Nephron (organoid): ENCODE data around the gene PAX5.

Source experiments
- H3K27ac Mint-ChIP-seq, 3 experiments: 2 replicates each; pipeline ENCODE4 v1.8.0; 2020; ENCODE audit warnings: mixed read lengths in 3 of 3, mild to moderate bottlenecking in 2 of 3, moderate library complexity in 1 of 3
- H3K27me3 Mint-ChIP-seq: 2 replicates; pipeline ENCODE4 v1.8.0; 2021; ENCODE audit warnings: low read depth, mild to moderate bottlenecking, moderate library complexity, mixed read lengths
- H3K36me3 Mint-ChIP-seq: 2 replicates; pipeline ENCODE4 v1.8.0; 2020; ENCODE audit warnings: low read depth, mixed read lengths
- H3K4me1 Mint-ChIP-seq: 2 replicates; pipeline ENCODE4 v1.8.0; 2020; ENCODE audit warnings: mixed read lengths
- H3K4me3 Mint-ChIP-seq, 3 experiments: 2 replicates each; pipeline ENCODE4 v1.8.0; 2020; ENCODE audit warnings: mild to moderate bottlenecking in 3 of 3, mixed read lengths in 3 of 3, moderate library complexity in 2 of 3
- H3K9me3 Mint-ChIP-seq: 2 replicates; pipeline ENCODE4 v1.8.0; 2020; ENCODE audit warnings: mixed read lengths
- TF ChIP-seq, protein P1 (sequence below), 3 experiments: fragments of 200-600 bp; sonication (generic); IDR thresholded peaks; one replicate each; pipeline ENCODE4 v1.5.0; 2021; ENCODE audit warnings: antibody characterized with exemption in 3 of 3; ENCODE audit not compliant: unreplicated experiment in 3 of 3

The PAX5 gene

DNA sequence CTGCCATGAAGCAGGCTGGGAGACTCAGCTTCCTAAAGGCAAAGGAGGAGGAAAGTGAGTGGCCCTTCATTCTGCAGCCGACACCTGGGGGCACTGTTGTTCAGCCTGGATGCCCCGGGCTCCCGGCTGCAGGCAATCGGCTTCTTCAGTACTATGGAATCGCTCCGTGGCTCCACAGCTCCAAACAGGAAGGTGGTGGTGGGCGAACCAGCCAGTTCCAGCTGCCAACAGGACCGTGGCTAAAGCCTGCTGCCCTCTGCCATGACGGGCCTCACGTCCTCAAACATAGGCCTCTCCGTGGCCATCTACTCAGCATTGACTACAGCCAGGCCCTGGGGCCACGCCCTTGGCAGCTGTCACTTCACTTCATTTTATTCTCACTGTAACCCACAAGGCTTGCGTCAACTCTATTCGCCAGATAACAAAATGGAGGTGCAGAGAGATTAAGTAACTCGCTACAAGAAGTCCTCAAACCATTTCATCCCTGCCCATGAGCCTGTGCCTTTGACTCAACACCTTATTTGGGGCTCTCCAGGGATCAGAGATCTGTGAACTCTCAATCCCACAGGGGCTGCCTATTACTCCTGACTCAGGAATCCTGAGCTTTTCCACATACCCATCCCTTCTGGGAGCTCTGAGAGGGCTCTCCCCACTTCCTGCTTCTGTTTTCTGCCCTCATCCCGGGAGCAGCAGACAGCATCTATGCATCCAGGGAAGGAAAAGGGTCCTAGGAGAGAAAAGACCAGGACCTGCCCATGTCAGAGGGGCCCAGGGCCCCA, 38.0 kb downstream of the PAX5 start:
- peaks cover 13% of the 10 kb centered on the region for H3K9me3 Mint-ChIP-seq
- H3K27ac Mint-ChIP-seq, result no peak overlapping the region
- TF ChIP-seq, protein P1, sequence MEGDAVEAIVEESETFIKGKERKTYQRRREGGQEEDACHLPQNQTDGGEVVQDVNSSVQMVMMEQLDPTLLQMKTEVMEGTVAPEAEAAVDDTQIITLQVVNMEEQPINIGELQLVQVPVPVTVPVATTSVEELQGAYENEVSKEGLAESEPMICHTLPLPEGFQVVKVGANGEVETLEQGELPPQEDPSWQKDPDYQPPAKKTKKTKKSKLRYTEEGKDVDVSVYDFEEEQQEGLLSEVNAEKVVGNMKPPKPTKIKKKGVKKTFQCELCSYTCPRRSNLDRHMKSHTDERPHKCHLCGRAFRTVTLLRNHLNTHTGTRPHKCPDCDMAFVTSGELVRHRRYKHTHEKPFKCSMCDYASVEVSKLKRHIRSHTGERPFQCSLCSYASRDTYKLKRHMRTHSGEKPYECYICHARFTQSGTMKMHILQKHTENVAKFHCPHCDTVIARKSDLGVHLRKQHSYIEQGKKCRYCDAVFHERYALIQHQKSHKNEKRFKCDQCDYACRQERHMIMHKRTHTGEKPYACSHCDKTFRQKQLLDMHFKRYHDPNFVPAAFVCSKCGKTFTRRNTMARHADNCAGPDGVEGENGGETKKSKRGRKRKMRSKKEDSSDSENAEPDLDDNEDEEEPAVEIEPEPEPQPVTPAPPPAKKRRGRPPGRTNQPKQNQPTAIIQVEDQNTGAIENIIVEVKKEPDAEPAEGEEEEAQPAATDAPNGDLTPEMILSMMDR (IDR thresholded peaks at IDR 0.05; ENCODE audit: unreplicated experiment in 3 of 3), result peak; percentile 31 to 49 (median 42)
- H3K4me1 Mint-ChIP-seq, result no peaks in the 10 kb centered on the region
- H3K36me3 Mint-ChIP-seq, result peaks cover 4% of the 10 kb centered on the region
- H3K27me3 Mint-ChIP-seq, result peaks cover 95% of the 10 kb centered on the region
- no peak overlapping the region for H3K4me3 Mint-ChIP-seq

DNA sequence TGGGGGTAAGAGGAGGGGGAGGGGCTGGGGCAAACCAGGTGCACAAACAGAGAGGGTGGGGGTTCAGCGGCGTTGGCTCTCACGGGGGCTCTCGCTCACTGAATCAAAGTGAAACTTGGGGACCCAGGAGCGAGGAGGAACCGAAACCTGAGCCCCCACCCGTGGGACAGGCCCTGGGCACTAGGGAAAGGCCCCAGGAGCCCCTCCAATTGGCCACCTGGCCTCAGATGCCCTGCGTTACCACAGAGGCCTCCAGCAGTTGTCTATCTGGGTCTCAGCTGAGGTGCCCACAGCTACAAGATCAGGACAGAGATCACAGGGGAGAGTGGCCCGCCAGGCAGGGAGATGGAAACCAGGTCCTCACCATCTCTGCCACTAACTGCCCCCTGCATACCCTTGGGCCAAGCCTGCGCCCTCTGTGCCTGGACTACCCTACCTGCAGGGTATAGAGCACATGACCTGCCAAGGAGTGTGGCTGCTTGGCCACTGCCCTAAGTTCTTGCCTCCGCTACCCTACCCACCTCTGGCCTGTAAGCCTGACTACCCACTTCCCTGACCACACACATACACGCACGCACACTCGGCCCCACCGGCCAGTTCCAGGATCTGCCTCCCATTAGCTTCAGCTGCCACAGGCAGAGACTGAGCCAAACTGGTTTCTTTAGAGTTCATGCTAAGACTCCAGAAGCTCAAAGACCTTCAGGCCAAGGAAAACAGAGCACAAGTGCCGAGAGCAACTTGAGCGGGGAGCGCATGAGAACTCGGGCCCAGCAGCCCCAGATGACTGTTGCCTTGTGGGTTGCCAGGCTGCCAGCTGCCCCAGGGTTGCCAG, 39.9 kb downstream of the PAX5 start:
- Mint-ChIP-seq H3K4me3 (no peak overlapping the region), H3K36me3 (peaks cover 10% of the 10 kb centered on the region), H3K9me3 (peaks cover 19% of the 10 kb centered on the region), H3K4me1 (no peaks in the 10 kb centered on the region), H3K27ac (no peak overlapping the region), H3K27me3 (peaks cover 95% of the 10 kb centered on the region)
- TF ChIP-seq, protein P1 (IDR thresholded peaks at IDR 0.05; ENCODE audit: unreplicated experiment in 3 of 3), result no peak

DNA sequence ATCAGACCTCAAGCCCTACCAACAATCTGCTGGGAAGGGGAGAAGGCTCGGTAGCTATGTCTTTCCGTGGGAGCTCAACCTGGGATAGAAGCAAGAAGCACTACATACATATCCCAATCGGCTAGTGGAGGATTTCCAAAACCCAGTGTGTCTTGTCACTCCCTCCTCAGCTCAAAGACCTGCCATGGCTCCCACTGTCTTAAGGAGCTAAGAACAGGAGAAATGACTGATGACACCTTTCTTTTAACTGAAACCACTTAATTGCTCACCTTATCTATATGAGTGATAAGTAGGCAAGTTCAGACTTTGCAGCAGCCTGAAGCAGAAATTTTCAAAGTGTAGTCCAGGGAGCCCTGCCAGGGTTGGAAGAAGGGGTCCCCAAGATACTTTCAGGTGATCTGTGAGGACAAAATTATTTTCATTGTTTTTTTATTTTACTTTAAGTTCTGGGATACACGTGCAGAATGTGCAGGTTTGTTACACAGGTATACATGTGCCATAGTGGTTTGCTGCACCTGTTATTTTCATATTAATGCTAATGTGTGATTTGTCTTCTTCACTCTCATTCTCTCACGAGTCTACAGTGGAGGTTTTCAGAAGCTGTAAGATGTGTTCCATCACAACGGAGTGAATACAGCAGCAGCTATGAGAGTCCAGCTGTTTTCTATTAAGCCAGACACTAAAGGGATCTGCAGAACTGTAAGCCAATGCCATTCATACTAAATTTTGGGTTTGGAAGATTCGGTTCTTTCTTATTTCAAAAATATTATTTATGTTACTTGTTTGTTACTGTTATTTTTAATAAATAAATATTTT, 41.4 kb downstream of the PAX5 start:
- TF ChIP-seq, protein P1 (IDR thresholded peaks at IDR 0.05; ENCODE audit: unreplicated experiment in 3 of 3), result no peak
- H3K9me3 Mint-ChIP-seq, result peaks cover 19% of the 10 kb centered on the region
- no peaks in the 10 kb centered on the region for H3K4me1 Mint-ChIP-seq
- H3K27me3 Mint-ChIP-seq, result peaks cover 98% of the 10 kb centered on the region
- peaks cover 10% of the 10 kb centered on the region for H3K36me3 Mint-ChIP-seq
- H3K27ac Mint-ChIP-seq, result no peak overlapping the region
- no peak overlapping the region for H3K4me3 Mint-ChIP-seq

DNA sequence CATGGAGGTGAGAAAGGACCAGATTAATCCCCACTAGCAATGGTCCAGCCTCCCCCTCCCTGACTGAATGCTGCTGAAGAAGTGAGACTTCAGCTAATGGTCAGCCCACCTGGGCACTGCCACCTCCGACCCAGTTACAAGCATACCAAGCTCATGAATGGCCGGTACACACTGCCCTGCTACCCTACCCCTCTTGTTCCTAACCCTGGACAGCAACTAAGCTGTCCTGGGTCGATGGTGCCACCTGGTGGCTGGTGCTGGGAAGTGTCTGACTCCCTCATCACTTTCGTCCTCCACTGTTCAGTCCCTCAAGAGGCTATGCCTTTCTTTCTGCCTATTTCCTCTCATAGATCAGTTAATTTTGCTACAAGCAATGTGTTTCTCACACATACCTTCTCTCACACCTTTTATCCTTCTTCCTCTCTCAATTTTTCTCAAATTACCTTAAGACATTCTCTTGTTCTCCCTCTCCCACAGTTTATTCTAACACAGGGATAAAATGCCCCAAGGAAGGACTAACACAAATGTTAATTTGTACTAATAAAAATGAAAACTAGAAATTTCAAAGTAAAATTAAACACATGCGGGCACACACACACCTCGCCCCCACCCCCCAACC, 42.4 kb downstream of the PAX5 start:
- no peak overlapping the region for H3K4me3 Mint-ChIP-seq
- TF ChIP-seq, protein P1 (IDR thresholded peaks at IDR 0.05; ENCODE audit: unreplicated experiment in 3 of 3), result peak; percentile 15 to 46 (median 30)

DNA sequence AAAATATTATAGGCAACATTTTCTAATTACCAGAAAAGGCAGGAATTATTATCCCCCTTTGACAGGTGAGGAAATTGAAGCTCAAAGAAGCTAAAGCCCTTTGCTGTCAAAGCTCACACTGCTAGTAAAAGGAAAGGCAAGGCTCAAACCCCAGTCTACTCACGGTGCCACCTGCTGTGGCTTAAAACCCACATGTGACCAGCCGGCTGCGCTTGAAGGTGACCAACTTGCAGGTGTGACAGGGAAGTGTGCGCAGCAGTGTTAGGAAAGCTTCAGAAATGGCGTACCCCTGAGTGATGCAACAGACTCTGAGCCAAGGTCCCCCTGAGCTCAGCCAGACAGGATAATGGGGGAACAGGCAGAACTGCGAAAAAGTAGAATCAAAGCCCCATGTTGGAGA, 45.2 kb downstream of the PAX5 start:
- peaks cover 99% of the 10 kb centered on the region for H3K27me3 Mint-ChIP-seq
- H3K4me3 Mint-ChIP-seq, result no peak overlapping the region

More for the DNA sequence above, 42.4 kb downstream of the PAX5 start:
- Mint-ChIP-seq H3K4me1 (peaks cover 5% of the 10 kb centered on the region), H3K27me3 (peaks cover 98% of the 10 kb centered on the region), H3K36me3 (peaks cover 10% of the 10 kb centered on the region), H3K9me3 (peaks cover 19% of the 10 kb centered on the region), H3K27ac (no peak overlapping the region)

More for the DNA sequence above, 45.2 kb downstream of the PAX5 start:
- Mint-ChIP-seq H3K9me3 (peaks cover 25% of the 10 kb centered on the region), H3K27ac (no peak overlapping the region), H3K36me3 (peaks cover 10% of the 10 kb centered on the region), H3K4me1 (peaks cover 9% of the 10 kb centered on the region)
- TF ChIP-seq, protein P1 (IDR thresholded peaks at IDR 0.05; ENCODE audit: unreplicated experiment in 3 of 3), result no peak
